Transverse colon (tissue), 4 donors: ENCODE measurements around the gene OR5H1.

Experiments
- POLR2A ChIP-seq: fragments of 450-650 bp; IDR thresholded peaks from one replicate; pipeline ENCODE4 v1.6.1; 2016; ENCODE audit warnings: antibody characterized with exemption, mild to moderate bottlenecking, moderate library complexity
- POLR2AphosphoS5 ChIP-seq, 3 donors: sonication (generic); formaldehyde crosslinking; IDR thresholded peaks; one replicate each; pipeline ENCODE4 v1.6.1; 2016; ENCODE audit warnings: antibody characterized with exemption in 3 of 3
- TF ChIP-seq, protein P1 (sequence below), 5 experiments: fragments of 200-600 bp in 3 of 5; fragments of 450-650 bp in 2 of 5; sonication (generic) in 3 of 5; IDR thresholded peaks; 1 replicate in 2 of 5; 2 replicates in 3 of 5; pipeline ENCODE4 v1.5.1; 2016 to 2017; ENCODE audit warnings: antibody characterized with exemption in 5 of 5, inconsistent platforms in 3 of 5, mild to moderate bottlenecking in 2 of 5, moderate library complexity in 1 of 5

DNA sequence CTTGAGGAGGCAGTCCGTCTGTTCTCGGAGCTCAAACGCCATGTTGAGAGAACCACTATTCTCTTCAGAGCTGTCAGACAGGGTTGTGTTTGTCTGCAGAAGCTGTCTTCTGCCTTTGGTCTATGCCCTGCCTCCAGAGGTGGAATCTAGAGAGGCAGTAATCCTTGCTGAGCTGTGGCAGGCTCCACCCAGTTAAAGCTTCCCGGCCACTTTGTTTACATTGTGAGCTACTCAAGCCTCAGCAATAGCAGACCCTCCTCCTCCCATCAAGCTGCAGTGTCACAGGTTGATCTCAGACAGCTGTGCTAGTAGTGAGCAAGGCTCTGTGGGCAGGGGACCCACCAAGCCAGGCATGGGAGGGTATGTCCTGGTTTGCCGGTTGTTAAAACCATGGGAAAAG lies 34.6 kb upstream of the OR5H1 start:
- TF ChIP-seq POLR2A: no peak
- TF ChIP-seq, protein P1, sequence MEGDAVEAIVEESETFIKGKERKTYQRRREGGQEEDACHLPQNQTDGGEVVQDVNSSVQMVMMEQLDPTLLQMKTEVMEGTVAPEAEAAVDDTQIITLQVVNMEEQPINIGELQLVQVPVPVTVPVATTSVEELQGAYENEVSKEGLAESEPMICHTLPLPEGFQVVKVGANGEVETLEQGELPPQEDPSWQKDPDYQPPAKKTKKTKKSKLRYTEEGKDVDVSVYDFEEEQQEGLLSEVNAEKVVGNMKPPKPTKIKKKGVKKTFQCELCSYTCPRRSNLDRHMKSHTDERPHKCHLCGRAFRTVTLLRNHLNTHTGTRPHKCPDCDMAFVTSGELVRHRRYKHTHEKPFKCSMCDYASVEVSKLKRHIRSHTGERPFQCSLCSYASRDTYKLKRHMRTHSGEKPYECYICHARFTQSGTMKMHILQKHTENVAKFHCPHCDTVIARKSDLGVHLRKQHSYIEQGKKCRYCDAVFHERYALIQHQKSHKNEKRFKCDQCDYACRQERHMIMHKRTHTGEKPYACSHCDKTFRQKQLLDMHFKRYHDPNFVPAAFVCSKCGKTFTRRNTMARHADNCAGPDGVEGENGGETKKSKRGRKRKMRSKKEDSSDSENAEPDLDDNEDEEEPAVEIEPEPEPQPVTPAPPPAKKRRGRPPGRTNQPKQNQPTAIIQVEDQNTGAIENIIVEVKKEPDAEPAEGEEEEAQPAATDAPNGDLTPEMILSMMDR (IDR thresholded peaks at IDR 0.05): no peak
- TF ChIP-seq POLR2AphosphoS5 (IDR thresholded peaks at IDR 0.05): no peak
